HG03571 (cell line): Measurements from ENCODE around the gene TM4SF1.
"Not testable (repeated sequence)": the region's sequence is repeated elsewhere in the genome, so short reads cannot be mapped to it uniquely, and the experiment has no call there.

Experiments
- ATAC-seq: cut with Tn5 transposase; IDR thresholded peaks from one replicate; pipeline ENCODE4 v1.9.1; 2021; ENCODE audit not compliant: unreplicated experiment

Gene TM4SF1

DNA sequence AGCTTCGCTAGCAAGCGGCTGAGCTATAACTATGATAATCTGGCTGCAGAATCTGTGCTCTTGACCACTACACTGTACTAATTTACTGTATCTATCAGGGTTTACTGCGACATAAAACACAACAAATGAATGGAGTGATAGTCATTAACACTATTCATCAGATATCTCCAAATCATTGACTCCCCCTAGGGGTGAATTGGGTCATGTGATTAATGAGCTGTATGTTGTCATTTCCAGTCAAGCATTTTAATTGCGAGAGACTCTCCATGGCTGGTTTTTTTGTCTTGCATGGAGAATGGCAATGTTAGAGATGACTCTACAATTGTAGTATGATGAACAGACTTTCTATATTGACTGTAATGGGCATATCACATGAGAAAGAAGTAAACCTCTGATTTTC lies 33.5 kb downstream of the TM4SF1 start:
- ATAC-seq = no peak

DNA sequence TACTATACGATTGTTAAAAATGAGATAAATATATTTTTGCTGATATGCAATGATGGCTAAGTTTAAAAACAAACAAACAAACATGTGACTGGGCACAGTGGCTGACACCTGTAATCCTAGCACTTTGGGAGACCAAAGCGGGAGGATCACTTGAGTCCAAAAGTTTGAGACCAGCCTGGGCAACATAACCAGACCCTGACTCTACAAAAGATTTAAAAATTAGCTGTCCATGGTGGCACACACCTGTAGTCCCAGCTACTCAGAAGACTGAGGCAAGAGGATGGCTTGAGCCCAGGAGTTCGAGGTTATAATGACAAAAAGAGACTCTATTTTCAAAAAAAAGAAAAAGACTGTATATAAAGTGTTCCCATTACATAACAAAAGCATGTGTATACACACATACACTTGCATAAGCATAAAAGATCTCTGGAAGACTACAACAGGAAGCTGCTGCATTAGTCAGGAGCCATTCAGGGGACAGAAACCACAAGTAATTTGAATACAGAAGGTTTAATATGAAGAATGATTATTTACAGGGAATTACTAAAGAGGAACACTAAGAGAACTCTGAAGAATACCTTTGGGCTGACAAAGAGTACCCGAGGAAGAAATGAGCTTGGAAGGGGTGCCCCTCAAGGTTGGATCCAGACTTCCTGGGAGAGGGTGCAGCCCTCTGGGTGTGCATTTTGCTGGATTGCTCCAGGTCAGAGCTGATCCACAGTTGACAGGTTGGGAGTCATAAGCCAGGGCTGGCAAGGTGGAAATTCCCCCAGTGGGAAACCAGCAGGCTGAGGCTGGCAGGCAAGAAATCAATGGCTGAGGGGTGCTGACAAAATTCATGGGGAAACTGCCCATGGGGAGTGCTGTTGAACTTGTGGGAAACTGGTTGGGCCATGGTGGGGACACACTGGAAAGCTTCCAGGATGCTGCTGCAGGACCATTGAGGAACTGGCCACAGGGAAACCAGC lies 34.8 kb downstream of the TM4SF1 start:
- no peak for ATAC-seq

DNA sequence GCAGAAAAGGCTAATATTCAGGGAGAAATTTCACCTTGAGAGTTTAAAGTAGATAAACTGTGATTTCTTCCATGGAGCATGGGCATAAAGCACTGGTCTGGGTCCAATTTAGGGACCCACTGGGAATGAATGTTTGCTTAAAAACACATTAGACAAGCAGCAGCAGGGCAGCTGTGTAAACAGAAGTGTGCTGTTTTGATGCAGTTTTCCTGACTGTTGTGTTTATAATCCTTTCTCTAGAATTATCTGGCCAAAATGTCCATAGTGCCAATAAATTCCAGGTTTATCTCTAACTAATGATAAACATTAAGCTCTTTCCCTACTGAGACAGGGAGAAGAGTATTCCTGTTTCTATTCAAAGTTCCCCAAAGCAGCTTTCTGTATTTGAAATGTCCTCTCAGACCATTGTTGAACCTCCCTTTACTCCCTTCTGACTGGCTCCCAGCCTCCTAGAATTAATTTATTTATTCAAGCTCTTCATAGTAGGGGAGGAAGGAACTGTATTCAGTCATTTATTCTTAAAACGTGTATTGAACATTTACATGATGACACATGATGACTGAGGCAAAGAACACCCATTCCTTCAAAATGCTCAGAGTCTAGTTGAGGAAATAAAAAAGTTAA lies 37.0 kb downstream of the TM4SF1 start:
- ATAC-seq = no peak

DNA sequence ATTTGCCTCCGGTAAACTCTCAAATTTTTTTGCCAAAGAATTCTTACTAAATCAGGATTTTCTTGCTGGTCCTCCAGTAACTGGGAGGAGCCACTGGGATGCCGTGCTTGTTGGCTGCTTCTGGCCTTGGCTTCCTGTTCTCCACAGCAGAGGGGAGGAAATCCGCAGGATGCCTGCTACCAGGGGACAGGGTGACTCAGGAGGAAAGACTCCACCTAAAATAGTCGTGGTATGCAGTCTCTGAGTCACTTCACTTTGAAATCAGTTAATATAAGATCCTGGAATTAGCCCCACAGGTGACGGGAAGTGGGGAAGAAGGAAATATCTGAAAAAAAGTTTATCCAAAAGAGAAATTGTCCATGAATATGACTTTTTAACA lies 37.5 kb downstream of the TM4SF1 start:
- no peak for ATAC-seq

DNA sequence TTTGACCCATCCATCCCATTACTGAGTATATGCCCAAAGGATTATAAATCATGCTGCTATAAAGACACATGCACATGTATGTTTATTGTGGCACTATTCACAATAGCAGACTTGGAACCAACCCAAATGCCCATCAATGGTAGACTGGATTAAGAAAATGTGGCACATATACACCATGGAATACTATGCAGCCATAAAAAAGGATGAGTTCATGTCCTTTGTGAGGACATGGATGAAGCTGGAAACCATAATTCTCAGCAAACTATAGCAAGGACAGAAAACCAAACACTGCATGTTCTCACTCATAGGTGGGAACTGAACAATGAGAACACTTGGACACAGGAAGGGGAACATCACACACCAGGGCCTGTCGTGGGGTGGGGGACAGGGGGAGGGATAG lies 40.0 kb downstream of the TM4SF1 start:
- ATAC-seq = not testable (repeated sequence)

DNA sequence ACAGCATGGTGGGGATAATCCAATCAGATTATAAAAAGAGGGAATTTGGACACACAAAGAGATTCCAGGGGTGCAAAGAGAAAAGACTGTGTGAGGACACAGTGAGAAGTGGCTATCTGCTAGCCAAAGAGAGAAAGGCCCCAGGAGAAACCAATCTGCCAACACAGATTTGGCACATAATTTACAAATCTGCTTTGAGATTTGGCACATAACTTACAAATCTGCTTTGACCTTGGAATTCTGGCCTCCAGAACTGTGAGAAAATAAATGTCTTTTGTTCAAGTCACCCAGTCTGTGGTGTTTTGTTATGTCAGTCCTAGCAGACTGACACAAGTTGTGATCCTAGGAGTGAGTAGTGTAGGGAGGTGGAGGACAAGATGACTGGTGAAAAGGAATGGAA lies 40.5 kb downstream of the TM4SF1 start:
- no peak for ATAC-seq

DNA sequence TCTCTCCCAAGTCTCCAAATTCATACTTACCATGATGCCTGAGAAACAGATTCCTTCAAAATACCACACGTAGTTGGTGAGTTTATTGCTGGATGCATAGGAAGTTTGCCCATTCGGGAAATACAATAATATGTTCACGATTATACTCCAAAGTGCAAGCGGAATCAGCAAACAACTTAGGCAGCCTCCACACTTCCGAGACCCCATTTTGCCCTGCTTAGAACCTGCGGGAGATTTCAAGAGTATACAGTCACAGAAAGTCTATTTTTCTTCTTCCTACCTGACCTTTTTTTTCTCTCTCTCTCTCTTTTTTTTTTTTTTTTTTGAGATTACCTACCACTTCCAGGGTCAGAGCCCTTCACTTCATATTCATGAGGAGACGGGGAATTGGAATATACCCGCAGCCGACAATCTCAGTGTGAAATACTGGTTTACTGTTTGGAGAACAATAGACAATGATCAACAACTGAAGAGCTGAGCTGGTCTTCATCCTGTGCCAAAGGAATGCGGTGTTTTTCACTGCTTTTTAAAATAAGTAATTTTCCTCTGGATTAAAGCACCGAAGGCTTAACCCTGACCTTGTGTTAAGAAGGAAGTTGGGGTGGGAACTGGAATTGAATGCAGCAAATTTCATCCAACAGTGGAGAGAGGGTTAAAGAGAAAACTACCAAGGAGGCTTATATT lies 44.1 kb downstream of the TM4SF1 start, which contains the start of gene TM4SF18:
Gene TM4SF18, minus strand, starts transcription at position 461 of the 684 bp plus-strand sequence. Its CDS starts 254 bp downstream, at position 207.
- no peak for ATAC-seq

DNA sequence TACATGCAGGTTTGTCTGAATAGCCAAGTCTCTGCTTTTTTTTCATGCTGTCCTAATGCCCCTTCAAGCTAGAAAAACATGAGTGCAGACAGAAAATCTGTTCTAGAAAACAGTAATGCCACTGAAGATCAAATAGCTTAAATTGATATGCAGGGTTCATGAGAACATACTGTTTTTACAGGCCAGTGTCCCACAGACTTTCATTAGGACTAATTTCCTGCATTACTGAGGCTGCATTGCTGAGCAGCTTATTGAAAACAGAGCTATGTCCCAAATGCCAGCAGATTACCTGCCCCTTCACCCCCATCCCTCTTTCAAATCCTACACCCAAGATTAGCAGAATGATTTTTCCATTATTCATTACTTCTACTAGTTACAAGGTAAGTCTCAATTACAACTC lies 44.7 kb downstream of the TM4SF1 start:
- ATAC-seq = no peak

DNA sequence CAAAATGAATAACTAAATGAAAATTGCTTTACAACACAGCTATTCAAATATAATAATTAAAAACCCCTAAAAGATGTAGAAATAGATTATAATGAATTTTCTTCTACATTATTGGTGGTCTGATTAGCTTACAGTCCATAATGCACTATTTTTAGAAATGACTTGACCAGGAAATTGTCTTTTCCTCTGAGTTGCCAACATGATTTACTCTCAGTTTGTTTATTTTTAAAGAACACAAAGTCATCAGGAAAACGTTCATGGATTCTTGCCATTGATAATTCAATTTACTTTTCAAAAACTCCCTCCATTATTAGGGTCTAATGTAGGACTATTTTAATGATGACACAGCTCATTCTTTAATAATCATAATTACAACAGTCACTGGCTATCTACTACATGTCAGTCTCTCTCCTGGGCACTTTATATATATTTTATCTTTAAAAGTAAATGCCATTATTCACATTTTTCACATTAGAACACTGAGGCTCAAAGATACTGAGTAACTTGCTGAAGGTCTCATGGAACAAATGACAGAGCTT lies 45.2 kb downstream of the TM4SF1 start:
- no peak for ATAC-seq

DNA sequence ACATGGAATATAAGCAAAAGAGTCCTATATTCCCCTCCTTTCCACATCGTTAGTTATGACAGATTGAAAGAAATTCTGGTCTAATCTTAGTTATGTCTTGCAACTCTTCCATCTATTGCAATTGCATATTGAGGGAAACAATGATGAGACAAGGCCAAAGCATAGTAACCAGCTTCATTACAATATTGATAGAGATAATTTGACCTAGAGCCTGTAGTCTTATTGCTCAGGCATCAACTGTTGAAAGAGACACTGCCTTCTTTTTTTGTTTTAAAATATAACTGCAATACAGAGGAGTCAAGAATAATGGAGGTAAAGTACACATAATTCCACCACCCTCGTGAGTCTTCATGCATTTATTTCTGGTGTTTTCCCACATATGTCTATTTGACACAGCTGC lies 46.1 kb downstream of the TM4SF1 start:
- ATAC-seq = no peak

DNA sequence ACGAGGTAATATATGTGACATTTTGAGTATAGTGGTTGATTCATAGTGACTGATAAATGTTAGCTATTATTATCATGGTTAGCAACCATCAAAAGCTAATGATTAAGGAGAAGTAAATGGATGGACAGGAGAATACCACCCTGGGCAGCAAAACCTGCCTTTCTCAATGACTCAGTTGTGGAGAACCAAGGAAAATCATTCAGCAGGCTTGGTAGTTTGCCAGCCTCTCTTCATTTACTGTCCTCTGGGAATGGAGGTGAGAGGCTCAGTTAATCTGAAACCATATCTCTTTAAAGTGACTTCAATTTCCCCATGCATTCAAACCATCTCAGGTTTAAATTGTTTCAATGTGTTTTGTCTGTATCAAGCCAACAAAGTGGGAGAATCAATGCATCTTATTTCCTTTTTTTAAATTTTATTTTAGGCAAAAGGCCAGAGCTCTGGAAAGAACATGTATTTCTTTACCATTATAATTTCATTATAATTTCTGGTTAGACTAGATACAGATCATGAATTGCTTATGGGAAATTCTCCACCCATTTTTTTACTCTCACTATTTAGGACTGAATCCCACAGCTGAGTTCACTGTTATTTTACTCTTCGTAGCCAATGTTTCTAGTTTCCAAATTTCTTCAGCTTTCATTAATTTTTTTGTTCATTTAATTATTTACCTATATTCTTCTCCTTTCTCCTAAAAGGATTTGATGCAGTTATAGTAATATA lies 46.7 kb downstream of the TM4SF1 start:
- no peak for ATAC-seq

DNA sequence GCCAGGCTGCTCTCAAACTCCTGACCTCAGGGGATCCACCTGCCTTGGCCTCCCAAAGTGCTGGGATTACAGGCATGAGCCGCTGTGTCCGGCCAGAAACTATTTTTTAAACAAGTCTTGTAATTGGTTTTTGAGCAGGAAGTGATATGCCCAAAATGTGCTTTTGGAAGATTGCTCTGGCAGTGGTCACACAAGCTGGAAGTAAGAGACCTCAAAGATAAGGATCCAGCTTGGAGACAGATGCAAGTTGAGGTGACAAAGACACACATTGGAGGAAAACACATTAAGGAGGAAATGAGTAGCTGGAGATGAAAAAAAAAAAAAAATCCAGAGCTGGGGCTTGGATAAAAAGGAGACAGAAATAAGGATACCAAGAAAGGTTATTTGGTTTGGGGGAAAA lies 50.3 kb downstream of the TM4SF1 start:
- ATAC-seq = no peak

DNA sequence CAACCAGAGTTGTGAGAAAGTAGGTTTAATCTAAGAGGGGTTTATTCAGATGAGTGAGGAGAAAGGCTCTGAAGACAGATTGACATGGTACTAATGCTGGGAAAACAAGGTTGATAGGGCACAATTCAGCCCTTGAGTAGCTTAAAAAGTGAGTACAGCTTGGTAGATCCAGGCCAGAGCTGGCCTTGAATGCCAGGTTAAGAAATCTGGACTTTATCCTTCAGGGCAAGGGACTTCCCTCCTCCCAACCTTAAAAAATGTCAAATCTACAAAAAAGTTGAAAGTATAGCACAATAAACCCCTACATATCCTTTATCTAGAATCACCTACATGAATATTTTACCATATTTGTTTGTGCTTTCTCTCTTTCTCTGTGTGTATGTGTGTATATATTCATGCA lies 51.9 kb downstream of the TM4SF1 start:
- ATAC-seq = no peak

DNA sequence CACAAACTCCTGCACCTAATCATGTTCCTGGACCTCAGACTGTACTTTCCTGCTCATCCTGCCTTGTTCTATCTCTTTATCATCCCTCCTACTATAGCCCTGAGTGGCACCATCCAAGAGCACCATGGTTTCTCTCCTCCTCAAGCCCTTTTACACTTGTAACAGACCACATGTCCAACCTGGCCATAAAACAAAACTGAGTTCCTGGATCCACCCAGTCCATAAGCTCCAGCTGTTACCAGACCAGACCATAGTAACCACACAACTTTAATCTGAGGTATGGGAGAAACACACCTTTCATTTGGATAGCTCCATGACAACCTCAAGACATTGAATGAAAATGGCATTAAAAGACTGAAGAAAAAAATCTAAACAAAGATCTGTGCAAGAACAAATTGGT lies 53.1 kb downstream of the TM4SF1 start:
- ATAC-seq = no peak

DNA sequence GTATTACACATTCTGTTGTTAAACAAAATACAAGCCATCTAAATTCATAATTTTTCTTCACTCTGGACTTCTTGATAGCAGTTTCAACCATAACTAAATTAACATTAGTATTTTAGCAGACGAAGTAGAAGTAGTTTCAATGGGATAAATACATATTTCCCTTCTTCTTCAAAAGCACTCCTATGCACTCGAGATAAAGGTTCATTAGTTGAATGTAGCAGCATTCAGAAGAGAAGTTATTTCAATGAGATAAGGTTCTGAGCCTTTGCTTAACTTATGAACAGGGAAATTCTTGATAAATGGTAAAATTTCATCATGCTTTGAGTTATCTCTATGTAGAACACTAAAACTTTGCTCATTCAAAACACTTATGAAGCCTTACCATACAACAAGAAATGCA lies 55.8 kb downstream of the TM4SF1 start:
- no peak for ATAC-seq

DNA sequence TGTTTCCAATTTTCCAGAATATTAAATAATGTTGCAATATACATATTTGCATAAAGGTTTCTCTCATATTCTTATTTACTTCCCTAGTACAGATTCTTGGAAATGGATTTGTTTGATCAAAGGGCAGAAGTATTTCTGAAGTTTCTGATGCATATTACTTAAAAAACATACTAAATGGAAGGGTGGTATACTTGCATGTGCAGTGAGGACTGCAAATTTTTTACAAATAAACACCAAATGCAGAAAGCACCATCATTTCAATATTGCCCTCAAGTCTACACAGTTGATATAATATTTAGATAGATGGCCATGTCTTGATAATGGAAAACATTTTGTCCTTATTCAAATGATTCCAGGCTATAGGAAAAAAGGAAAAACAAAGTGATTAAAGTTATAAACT lies 56.3 kb downstream of the TM4SF1 start:
- no peak for ATAC-seq

DNA sequence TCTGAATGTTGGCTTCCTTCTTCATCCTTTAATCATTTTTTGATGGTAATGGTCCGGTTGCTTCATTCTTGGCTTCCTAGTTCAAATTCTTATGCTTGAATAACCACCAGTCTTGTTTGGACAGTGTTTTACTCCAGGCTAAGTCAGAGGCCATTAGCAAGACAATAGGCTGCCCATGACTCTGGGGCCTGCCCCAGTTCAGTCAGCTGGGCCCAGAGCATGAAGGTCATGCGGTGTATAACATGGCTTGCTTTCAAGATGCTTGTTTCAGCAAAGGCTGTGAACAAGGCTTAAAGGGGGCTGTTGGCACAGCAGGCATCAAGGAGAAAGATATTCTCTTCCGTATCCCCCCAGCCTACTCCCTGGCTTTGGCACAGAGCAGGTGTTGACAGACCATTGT lies 57.7 kb downstream of the TM4SF1 start:
- ATAC-seq = no peak
